UCSD-AML1 (cell line): Measurements from ENCODE around the gene FOXN3.

ENCODE experiments used
- DNase-seq: peaks from one replicate; lab custom pipeline; 2025; ENCODE audit not compliant: unreplicated experiment; lab: John Stamatoyannopoulos, UW

Gene FOXN3

GRCh38 chr14:89384636-89385035, 32.4 kb downstream of the FOXN3 start:
- DNase-seq: no peak

DNA sequence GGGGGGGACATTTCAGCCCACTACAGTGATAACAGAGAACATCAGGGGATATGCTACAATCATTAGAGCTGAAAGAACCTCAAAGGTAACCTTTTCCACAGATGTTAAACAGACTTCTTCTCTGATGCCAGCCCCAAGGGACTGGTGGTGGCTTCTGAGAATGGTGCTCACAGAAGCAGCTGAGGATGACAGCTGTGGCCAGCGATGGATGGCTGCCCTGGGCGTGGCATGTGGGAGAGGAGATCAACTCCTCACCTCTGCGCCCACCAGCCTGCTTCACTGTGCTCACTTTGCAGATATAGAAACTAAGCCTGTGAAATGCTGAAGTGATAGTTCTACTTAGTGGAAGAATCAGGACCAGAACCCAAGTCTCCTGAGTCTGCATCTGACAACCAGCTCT, 33.0 kb downstream of the FOXN3 start:
- DNase-seq: no peak

DNA sequence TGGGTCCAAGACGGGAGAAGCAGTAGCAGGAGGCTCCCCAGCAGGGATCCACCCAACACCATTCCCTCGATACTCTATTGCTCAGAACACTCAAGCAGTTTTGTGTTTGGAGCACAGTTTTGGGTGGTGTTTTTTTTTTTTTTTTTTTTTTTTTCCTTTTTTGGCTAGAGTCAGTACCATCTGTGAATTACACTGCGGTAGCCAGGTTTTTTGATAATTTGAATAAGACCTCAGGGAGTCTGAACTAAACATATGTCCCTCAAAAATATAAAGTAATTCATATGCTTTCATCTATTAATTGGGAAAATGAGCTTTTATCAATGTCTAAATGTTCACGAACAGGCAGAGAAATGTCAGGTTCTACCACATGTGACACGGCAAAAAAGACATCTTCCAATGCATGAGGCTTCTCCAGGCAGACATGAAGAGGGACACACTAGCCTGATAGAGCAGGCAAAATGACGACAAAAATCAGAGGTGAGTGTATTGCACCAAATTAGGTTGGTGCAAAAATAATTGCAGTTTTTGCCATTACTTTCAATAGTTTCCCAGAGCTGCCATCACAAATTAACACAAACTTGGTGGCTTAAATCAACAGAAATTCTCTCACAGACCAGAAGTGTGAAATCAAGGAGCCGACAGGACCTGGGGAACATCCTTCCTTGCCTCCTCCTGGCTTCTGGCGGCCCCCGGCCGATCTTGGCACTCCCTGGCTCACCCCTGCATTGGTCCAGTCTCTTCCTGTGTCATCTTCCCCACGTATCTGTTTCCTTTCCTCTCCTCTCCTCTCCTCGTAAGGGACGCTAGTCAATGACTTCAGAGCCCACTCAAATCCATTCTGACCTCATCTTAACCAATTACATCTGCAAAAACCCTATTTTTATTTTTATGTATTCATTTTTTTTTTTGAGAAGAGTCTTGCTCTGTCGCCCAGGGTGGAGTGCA, 33.9 kb downstream of the FOXN3 start:
- DNase-seq: no peak

DNA sequence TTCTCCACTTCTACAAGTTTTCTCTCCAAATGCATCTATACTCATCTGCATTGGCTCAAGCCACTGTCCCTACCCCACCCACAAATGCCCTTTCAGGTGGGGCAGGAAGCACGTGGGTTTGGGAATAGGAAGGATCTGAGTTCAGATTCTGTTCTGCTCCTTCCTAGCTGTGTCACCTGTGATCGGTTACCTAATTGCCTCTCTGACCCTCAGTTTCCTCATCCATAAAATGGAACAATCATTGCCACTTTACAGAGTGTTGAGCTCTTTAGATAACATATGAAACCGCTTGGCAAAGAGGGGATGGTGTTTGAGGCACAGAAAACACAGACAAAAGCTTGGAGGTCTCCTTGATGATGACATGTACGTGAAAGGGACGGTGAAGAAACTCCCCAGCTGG, 34.5 kb downstream of the FOXN3 start:
- DNase-seq: no peak

GRCh38 chr14:89379891-89380820, 36.9 kb downstream of the FOXN3 start:
- DNase-seq: no peak

DNA sequence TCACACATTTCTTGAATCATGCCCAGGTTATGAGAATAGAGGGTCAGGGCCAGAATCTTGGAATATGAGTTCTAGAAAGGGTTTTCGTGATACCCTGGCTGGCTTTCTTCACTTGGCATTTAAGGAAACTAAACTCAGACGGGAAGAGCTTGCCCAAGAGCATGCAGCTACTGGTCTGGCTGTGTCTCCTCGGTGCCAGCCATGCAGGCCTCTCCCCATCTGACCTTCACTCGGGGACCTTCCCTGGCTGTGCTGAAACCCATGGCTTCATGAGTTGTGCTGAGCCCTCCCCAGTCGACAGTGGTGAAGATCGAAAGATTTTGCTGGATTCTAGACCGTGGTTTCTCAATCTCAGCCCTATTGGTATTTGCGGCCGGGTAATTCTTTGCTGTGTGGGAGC, 38.0 kb downstream of the FOXN3 start:
- no peak for DNase-seq

DNA sequence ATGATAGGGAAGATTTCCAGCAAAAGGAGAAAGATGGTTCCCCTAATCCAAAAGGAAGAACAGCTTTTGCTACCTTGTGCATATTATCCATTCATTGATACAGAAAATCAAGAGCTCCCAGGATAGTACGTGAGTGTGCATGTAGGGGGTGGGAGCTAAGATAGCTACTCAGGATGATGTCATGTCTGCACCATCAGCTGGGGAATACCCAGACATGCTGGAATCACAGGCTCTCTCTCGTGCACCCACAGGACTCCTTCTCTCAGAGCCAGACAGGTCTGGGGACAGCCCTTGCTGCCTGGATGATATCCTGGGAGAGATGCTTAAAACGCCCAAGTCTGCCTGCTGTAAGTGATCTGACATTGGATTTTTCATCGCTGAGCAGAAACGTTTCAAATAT, 38.9 kb downstream of the FOXN3 start:
- no peak for DNase-seq

DNA sequence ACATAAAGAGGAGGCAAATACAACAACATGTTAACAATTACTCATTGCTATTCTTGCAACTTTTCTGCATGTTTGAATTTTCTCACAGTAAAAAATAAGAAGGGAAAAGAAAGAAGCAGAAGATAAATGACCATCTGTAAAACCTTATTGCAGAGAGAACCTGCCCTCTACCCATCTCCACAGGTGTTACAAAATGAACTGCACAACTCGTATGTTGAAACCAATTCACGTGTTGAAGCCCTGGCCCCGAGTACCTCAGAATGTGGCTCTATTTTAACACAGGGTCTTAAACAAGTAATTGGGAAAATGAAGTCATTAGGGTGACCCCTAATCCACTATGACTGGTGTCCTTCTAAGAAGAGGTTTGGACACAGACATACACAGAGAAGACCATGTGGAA, 39.5 kb downstream of the FOXN3 start:
- no peak for DNase-seq

DNA sequence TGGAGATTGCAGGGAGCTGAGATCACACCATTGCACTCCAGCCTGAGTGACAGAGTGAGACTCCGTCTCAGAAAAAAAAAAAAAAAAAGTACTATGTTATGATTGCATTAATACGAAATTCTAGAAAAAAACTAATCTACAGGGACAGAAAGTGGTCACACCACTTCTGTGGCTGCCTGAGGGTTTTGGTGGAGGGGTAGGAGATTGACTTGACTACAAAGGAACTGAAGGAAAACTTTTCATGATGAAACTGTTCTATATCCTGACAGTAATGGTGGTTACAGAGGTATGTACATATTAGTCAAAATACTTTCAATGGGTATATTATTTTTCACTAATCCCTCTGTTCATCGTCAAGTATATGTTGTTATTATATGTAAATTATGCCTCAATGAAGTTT, 42.1 kb downstream of the FOXN3 start:
- no peak for DNase-seq

DNA sequence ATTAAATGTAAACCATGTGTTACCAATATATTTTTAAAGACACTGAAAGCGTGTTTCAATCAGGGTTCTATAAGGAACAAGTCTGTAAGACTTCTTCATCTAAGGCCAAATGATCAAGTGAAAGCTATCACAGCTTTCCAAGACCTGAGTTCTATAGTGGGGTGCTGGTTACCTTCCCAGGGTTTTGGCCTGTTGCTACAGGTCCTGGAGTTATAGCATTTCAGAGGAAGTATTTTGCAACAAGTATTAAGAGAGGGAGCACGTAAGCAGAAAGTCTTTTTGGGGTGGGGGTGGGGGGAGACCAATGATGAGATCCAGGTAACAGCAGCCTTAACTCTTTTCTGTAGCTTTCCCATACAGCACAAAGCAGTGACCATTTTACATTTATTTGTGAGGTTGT, 43.8 kb downstream of the FOXN3 start:
- no peak for DNase-seq

DNA sequence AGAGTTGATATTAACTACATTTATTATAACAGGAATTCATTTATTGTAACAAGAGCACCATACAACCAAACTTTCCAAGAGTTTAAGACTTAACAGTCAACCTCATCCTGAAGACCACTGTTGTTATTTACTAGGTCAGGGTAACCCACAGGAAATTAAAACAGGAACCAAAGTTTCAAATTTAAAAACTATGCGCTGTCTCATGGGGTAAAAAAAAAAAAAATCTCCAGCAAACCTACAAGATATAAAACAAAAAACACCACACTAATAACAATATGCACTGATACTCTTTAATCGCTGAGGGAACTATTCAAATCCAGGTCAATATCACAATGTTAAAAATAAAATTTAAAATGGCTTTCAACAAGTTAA, 44.5 kb downstream of the FOXN3 start:
- DNase-seq: no peak

- no peak for DNase-seq
These were observed 45.2 kb downstream of the FOXN3 start for GRCh38 chr14:89371585-89372511.

DNA sequence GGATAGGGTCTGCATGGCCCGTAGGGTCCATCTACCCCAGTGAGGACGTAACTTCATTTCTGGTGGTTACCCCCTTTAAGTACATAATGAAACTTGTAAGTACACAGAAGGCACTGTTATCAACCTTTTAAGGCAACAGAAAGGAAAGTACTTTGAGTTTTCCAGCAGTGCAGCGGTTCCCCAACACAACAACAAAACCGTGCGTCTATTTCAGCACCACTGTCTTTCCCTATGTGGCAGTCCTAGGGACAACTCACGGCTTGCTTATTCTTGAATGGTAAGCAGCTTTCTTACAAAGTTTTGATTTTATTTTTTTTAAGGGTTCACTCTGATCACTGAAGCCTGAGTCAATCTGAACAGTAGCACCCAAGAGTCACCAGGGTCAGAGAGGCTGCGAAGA, 46.3 kb downstream of the FOXN3 start:
- DNase-seq: no peak

GRCh38 chr14:89370381-89370780, 46.7 kb downstream of the FOXN3 start:
- no peak for DNase-seq

GRCh38 chr14:89369656-89370055, 47.4 kb downstream of the FOXN3 start:
- DNase-seq: no peak

DNA sequence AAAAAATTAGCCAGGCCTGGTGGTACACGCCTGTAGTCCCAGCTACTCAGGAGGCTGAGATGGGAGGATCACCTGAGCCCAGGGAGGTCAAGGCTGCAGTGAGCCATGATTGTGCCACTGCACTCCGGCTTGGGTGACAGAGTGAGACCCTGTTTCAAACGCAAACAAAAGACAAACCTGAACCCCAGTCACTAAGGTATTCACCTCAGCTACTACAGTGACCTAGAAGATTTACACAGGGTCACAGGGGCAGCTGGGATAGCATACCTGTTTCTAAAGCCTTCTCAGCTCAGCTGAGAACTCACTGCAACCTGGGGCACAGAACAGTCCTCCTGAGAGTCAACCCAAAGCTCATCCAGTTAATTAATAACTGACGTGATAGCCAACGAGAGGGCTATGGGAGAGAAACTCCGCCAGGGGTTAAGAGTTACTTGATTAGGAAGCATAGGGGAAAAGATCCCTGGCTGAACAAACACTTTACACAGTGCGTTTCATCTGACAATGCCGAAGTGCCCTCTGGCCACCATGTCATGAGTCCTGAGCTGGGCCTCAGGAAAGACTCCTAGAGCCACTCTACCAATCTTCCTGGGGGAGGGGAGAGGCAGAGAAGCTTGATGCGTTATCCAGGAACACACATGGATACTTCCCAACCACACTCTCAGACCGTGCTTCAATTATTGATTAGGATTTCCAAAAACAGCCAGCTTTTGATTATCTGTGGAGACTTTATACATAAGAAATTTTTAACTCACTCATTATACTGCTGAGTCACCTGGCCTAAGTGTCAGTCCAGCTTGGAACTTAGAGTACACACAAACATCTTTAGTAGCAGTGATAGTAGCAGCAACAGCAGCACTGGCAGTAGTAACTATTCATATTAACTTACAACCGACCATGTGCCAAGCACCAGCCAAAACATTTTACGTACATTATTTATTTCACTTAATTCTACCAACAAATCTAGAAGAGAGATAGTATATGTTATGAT, 48.2 kb downstream of the FOXN3 start:
- DNase-seq: no peak

DNA sequence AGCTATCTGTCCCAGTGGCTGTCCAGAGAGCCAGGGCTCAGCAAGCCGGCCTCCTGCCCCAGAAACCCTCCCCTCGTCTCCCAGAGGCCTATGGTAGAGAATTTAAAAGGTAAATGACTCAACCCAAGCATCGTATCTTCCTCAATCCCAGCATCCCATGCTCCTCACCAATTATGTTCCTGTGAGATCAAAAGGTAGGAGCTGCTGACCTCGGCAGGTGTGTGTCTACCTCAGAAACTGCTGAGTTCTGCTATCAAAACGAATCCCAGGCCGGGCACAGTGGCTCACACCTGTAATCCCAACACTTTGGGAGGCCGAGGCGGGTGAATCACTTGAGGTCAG, 49.3 kb downstream of the FOXN3 start:
- no peak for DNase-seq

DNA sequence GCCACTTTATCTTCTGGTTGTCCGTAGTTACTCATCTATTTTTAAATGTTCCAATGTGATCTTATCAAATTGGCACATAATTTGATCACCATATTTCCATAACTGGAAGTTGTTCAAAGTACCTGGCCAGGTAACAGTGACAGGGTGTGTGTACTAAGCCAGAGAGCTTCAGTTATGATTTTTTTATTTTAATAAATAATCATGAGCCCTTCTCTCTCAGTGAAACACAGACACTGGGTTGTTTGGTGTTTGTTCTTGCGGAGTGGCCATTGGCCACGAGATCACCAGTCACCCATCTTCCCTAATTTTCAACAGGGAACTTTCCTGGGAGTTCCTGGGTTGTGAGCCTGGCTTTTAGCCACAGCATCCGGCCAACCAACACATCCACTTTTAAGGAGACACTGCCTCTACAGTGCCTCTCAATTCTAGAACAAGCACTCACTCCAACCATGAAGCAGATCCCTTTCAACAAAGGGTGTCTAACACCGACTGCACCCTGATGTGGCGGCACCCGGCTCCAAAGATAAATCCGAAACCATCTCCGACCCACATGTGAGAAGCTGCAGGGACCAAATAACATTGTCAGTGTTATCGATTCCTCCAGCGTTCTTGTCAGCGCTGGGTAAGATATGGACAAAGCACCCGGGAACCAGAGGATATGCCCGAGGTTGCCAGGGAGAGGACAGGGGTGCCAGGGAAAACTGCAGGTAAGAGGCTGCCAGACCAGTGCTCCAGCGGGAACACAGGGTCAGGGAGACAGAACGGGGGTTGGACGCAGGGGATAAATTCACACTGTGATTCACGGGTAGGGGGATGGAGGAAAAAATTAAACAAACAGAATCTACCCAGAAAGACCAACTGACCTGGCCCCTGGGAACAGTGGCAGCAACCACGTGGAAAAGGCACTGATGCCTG, 49.9 kb downstream of the FOXN3 start:
- DNase-seq: no peak
